K562 (cell line): ENCODE data around the gene IGDCC3. TPM values are rescaled to one million over a fixed set of nuclear protein-coding genes. Genes with fewer than 3 reads are reported as not detected.
A peak's percentile ranks its signal among the peaks of the same experiment; 100 is the strongest.

Experiments used
- ATAC-seq: fragments of 200-7000 bp; cut with Tn5 transposase; 3 replicates; pipeline ENCODE4 v1.9.1; 2020; ENCODE audit warnings: moderate library complexity
- BruUV-seq: library from RNA; stranded (reverse); fragments of 400-500 nt; replicated peaks from 2 replicates; lab custom pipeline; 2021; lab: Mats Ljungman, UMichigan
- CTCF ChIA-PET: fragments of 300-600 bp; formaldehyde crosslinking; extraction: SDS; loops from one replicate; lab custom pipeline; 2021; ENCODE audit warnings: low intra/inter-chr PET ratio; lab: Yijun Ruan, JAX
- POLR2A ChIA-PET: fragments of 300-600, 350-650 bp; sonication (Branson Sonifier 250); formaldehyde crosslinking; extraction: SDS; loops from one replicate; lab custom pipeline; 2021; ENCODE audit warnings: antibody characterized with exemption, inconsistent platforms; lab: Yijun Ruan, JAX
- DNase-seq, 4 experiments: peaks; one replicate each; pipeline versions ENCODE4 v3.0.0 to v3.0.0-alpha.2; 2011 to 2018; ENCODE audit warnings: low spot score in 3 of 4, mixed read lengths in 3 of 4; ENCODE audit errors: extremely low read depth in 1 of 4
- FAIRE-seq: peaks from 2 replicates; lab custom pipeline; 2011; peaks lifted over from hg19 to GRCh38; lab: Jason Lieb, UNC
- H2AFZ ChIP-seq: 2 replicates; pipeline ENCODE4 v1.6.0; 2011; ENCODE audit warnings: low read depth, low read length, control low read depth, inconsistent platforms
- H3K27ac ChIP-seq: fragments of 200-600 bp; 3 replicates; pipeline ENCODE4 v1.8.0; 2011; ENCODE audit warnings: low read depth, mild to moderate bottlenecking, control low read depth, inconsistent platforms, low read length, moderate library complexity, mixed read lengths; ENCODE audit errors: extremely low read depth
- H3K27me3 ChIP-seq, 2 experiments: fragments of 300-600 bp in 1 of 2; 2 replicates in 1 of 2; 3 replicates in 1 of 2; pipeline versions ENCODE4 v1.6.0 to v1.8.0; 2011; ENCODE audit warnings: inconsistent platforms in 2 of 2, low read length in 2 of 2, mild to moderate bottlenecking in 1 of 2, mixed read lengths in 1 of 2, moderate library complexity in 1 of 2; ENCODE audit not compliant: control insufficient read depth in 2 of 2, insufficient read depth in 2 of 2
- H3K36me3 ChIP-seq: fragments of 300-600 bp; 3 replicates; pipeline ENCODE4 v1.8.0; 2011; ENCODE audit warnings: mild to moderate bottlenecking, low read length, inconsistent platforms; ENCODE audit not compliant: control insufficient read depth, insufficient read depth
- H3K4me1 ChIP-seq, 2 experiments: fragments of 200-600 bp in 1 of 2; replicated peaks in 1 of 2; 2 replicates in 1 of 2; 3 replicates in 1 of 2; pipeline versions ENCODE4 v1.5.1 to v1.8.0; 2011; ENCODE audit warnings: inconsistent platforms in 2 of 2, low read length in 2 of 2, mild to moderate bottlenecking in 1 of 2, mixed read lengths in 1 of 2, moderate library complexity in 1 of 2; ENCODE audit not compliant: control insufficient read depth in 2 of 2, insufficient read depth in 2 of 2
- H3K4me2 ChIP-seq: 2 replicates; pipeline ENCODE4 v1.6.1; 2011; ENCODE audit warnings: low read length, control low read depth, inconsistent platforms, mixed read lengths; ENCODE audit not compliant: insufficient read depth
- H3K4me3 ChIP-seq: fragments of 200-600 bp; sonication (generic), shearing (Covaris generic); 2 replicates; pipeline ENCODE4 v1.5.1; 2016; ENCODE audit warnings: control low read depth, inconsistent platforms
- H3K79me2 ChIP-seq: fragments of 200-600 bp; 3 replicates; pipeline ENCODE4 v1.8.0; 2011; ENCODE audit warnings: low read length, inconsistent platforms; ENCODE audit not compliant: control insufficient read depth, insufficient read depth
- H3K9ac ChIP-seq, 2 experiments: 2 replicates each; pipeline versions ENCODE4 v1.6.0 to v1.6.1; 2011; ENCODE audit warnings: low read depth in 2 of 2, low read length in 2 of 2, control low read depth in 1 of 2, inconsistent platforms in 1 of 2, mild to moderate bottlenecking in 1 of 2, mixed read lengths in 1 of 2; ENCODE audit not compliant: insufficient read depth in 1 of 2
- H3K9me1 ChIP-seq: one replicate; pipeline ENCODE4 v1.6.0; 2011; ENCODE audit warnings: inconsistent platforms, mild to moderate bottlenecking, low read length, moderate library complexity; ENCODE audit not compliant: control insufficient read depth, insufficient read depth
- H3K9me3 ChIP-seq: replicated peaks from 2 replicates; pipeline ENCODE4 v1.5.1; 2011; ENCODE audit warnings: low read depth, low read length, inconsistent platforms; ENCODE audit not compliant: control insufficient read depth, insufficient read depth
- H4K20me1 ChIP-seq: replicated peaks from 2 replicates; pipeline ENCODE4 v1.6.1; 2011; ENCODE audit warnings: low read length, inconsistent platforms, mixed read lengths; ENCODE audit not compliant: control insufficient read depth, insufficient read depth
- CEBPG ChIP-seq, 3 experiments: fragments of 200-800 bp in 1 of 3; sonication (Bioruptor generic) in 1 of 3; sonication (generic) in 1 of 3; formaldehyde crosslinking in 1 of 3; IDR thresholded peaks in 2 of 3; conservative IDR thresholded peaks in 1 of 3; 2 replicates each; pipeline versions ENCODE4 v1.6.1 to v1.8.0; 2016 to 2022; ENCODE audit warnings: missing compliant biosample characterization in 2 of 3, missing genetic modification characterization in 2 of 3, mild to moderate bottlenecking in 1 of 3, missing genetic modification reagents in 1 of 3
- EP300 ChIP-seq: IDR thresholded peaks from 2 replicates; pipeline ENCODE4 v1.6.1; 2012; ENCODE audit warnings: low read length, improper control_type of control experiment
- GABPB1 ChIP-seq: sonication (generic); formaldehyde crosslinking; IDR thresholded peaks from 2 replicates; pipeline ENCODE4 v1.8.0; 2022; ENCODE audit warnings: mild to moderate bottlenecking, missing genetic modification reagents
- GTF2B ChIP-seq: IDR thresholded peaks from 2 replicates; pipeline ENCODE4 v1.6.1; 2011; ENCODE audit not compliant: insufficient read length; ENCODE audit errors: extremely low read depth
- HDAC8 ChIP-seq: fragments of 450-650 bp; IDR thresholded peaks from 2 replicates; pipeline ENCODE4 v1.6.1; 2016; ENCODE audit warnings: mild to moderate bottlenecking, missing genetic modification characterization, moderate library complexity, missing compliant biosample characterization
- MTA1 ChIP-seq: fragments of 450-650 bp; IDR thresholded peaks from 2 replicates; pipeline ENCODE4 v1.6.1; 2017; ENCODE audit warnings: borderline replicate concordance
- MXD1 ChIP-seq: fragments of 250-450 bp; sonication (Bioruptor Pico); IDR thresholded peaks from 2 replicates; pipeline ENCODE4 v1.8.0; 2021; ENCODE audit warnings: borderline replicate concordance, mild to moderate bottlenecking, moderate library complexity; ENCODE audit not compliant: poor library complexity, severe bottlenecking
- TEAD1 ChIP-seq, 2 experiments: fragments of 450-650 bp in 1 of 2; sonication (generic) in 1 of 2; formaldehyde crosslinking; IDR thresholded peaks; 2 replicates each; pipeline versions ENCODE4 v1.4.0 to v1.8.0; 2020 to 2022; ENCODE audit warnings: mild to moderate bottlenecking in 2 of 2, missing genetic modification reagents in 1 of 2
- ZBTB43 ChIP-seq: sonication (generic); formaldehyde crosslinking; IDR thresholded peaks from 2 replicates; pipeline ENCODE4 v1.8.0; 2023; ENCODE audit warnings: mild to moderate bottlenecking, missing genetic modification reagents
- WGBS: fragments of 100-300 bp; shearing (Covaris generic); methylation state at CpG from one replicate; pipeline ENCODE4 v1.1.6; 2016; ENCODE audit warnings: low coverage, mixed read lengths; ENCODE audit not compliant: insufficient coverage; ENCODE audit errors: missing lambda C conversion rate; 5-methylcytosine and 5-hydroxymethylcytosine counted together
- in situ Hi-C: fragments of 300-500 bp; cut with MboI; formaldehyde crosslinking; loops from 4 replicates; pipeline ENCODE4 v1.15.0; 2018; ENCODE audit warnings: inconsistent platforms, mixed read lengths
- intact Hi-C: fragments of 100-400 bp; cut with micrococcal nuclease; formaldehyde crosslinking; loops from 2 replicates; pipeline ENCODE4 v1.14.2; 2022
- polyA plus RNA-seq, 8 experiments: library from polyadenylated mRNA; depleted of rRNA in 4 of 8; stranded (reverse) in 5 of 8; unstranded in 3 of 8; fragments of >200 nt; fragmentation: Nextera tagmentation in 2 of 8; fragmentation: Illumina TruSeq in 1 of 8; extraction: Ambion mirVana in 2 of 8; extraction: Trizol in 1 of 8; gene quantifications; 2 replicates each; pipeline versions ENCODE4 v1.2.1 to v1.2.3, GENCODE V29; 2011 to 2014; ENCODE audit warnings: inconsistent platforms in 1 of 8, missing spikeins in 1 of 8
- total RNA-seq, 7 experiments: library from RNA; depleted of rRNA in 6 of 7; stranded (reverse); fragments of >200 nt in 6 of 7; fragmentation: Illumina TruSeq in 2 of 7; extraction: Trizol in 2 of 7; gene quantifications; 2 replicates each; pipeline versions ENCODE4 v1.2.1 to v1.2.3, GENCODE V29; 2011 to 2021; ENCODE audit warnings: low replicate concordance in 1 of 7

IGDCC3 gene
- total and polyA plus RNA-seq, 9 of the 15 experiments (the other 6 are each of a cell fraction or from before 2014, with no cell fraction given) = not detected

- POLR2A ChIA-PET = interaction anchor here (0.7 to 3.5 kb wide), 2 partner anchors 13 to 81 kb away, joined by 3 to 21 read pairs; partner anchors contain the start of gene RNU5B-1
- Histone ChIP-seq H3K9me1 (no peaks in the 10 kb centered on the region), H3K9me3 (no peaks in the 10 kb centered on the region), H3K27ac (no peak overlapping the region), H3K4me1 (peaks cover 6 to 15% of the 10 kb centered on the region in 2 experiments; a peak in 4 of 5 replicates), H3K36me3 (no peaks in the 10 kb centered on the region), H2AFZ (no peak overlapping the region), H3K27me3 (peaks cover 45 to 64% of the 10 kb centered on the region in 2 experiments; a peak in 4 of 5 replicates), H3K9ac (no peak overlapping the region), H3K4me3 (no peak overlapping the region), H3K79me2 (no peaks in the 10 kb centered on the region), H4K20me1 (peaks cover 4% of the 10 kb centered on the region; the same call in 1 of the 2 replicates), H3K4me2 (no peak overlapping the region)
- FAIRE-seq (no peak), DNase-seq (no peak), ATAC-seq (no peak)
- CTCF ChIA-PET = interaction anchor here (1.2 to 2.8 kb wide), 6 partner anchors 67 to 655 kb away, joined by 5 to 66 read pairs (median 10); no protein-coding TSS in a partner anchor
- intact Hi-C loops (loop anchor here (1.0 to 10.0 kb wide), 4 partner anchors 67 to 351 kb away; partner anchors contain the start of gene CLPX), in situ Hi-C loops (loop anchor here (10.0 kb wide), 1 partner anchor 331 kb away; no protein-coding TSS in a partner anchor)
- 0% methylated on average over 3 of the region's 10 CpGs for WGBS
- BruUV-seq = no TSS peak
- TF ChIP-seq MXD1 (CRISPR knock-in tag) (no peak), CEBPG (CRISPR knock-in tag; IDR thresholded peaks at IDR 0.05) (0 out of 2 replicates have a peak, but pooled peaks have one; percentile 4), CEBPG (tag; conservative IDR thresholded peaks at IDR 0.05 in 1 of 2, IDR thresholded peaks at IDR 0.05 in 1 of 2) (no peak), EP300 (no peak), MTA1 (no peak), ZBTB43 (CRISPR knock-in tag) (no peak), HDAC8 (tag) (no peak), TEAD1 (CRISPR knock-in tag; IDR thresholded peaks at IDR 0.05) (0 out of 4 replicates have a peak, but pooled peaks of 1 of the 2 experiments have one; percentile 30), GABPB1 (CRISPR knock-in tag) (0 out of 2 replicates have a peak, but pooled peaks have one; percentile 1), GTF2B (no peak)
Measured at GRCh38 chr15:65385870-65386258, 8.1 kb upstream of the IGDCC3 start.
